ENCODE measurements around the gene FAM20B.

GRCh38 chr1:179061360-179062282 is 35.9 kb downstream of the FAM20B start:
- TF ChIP-seq POLR2AphosphoS5 (IDR thresholded peaks at IDR 0.05; ENCODE audit: low read depth, low read length), result no peak
- TF ChIP-seq REST (IDR thresholded peaks at IDR 0.05; ENCODE audit: insufficient read depth in 1 of 2, low read depth in 2 of 2, low read length in 2 of 2), result no peak
- TF ChIP-seq TAF1 (IDR thresholded peaks at IDR 0.05; ENCODE audit: borderline replicate concordance, insufficient read depth, low read length), result no peak
